PC-9 (cell line): ENCODE data around the gene PIK3R5. TPM values are rescaled to one million over a fixed set of nuclear protein-coding genes. Genes with fewer than 3 reads are reported as not detected.

ENCODE experiments used
- BruUV-seq: library from RNA; stranded (reverse); fragments of 400-500 nt; replicated peaks from 2 replicates; lab custom pipeline; 2021; lab: Mats Ljungman, UMichigan
- CTCF ChIA-PET: fragments of 300-600 bp; sonication (Branson Sonifier 250); formaldehyde crosslinking; loops from one replicate; lab custom pipeline; 2022; ENCODE audit warnings: antibody characterized with exemption; lab: Charles Lee
- POLR2A ChIA-PET: fragments of 300-600 bp; sonication (Branson Sonifier 250); formaldehyde crosslinking; loops from one replicate; lab custom pipeline; 2022; ENCODE audit warnings: antibody characterized with exemption; ENCODE audit not compliant: unreplicated experiment; lab: Charles Lee
- DNase-seq, 2 experiments: peaks; one replicate each; pipeline versions ENCODE4 v3.0.0 to v3.0.0-alpha.2; 2015 to 2022; ENCODE audit warnings: mixed read lengths in 1 of 2
- H2AFZ ChIP-seq: fragments of 200-600 bp; sonication (generic); 2 replicates; pipeline ENCODE4 v1.8.1; 2017; ENCODE audit warnings: antibody characterized with exemption
- H3F3A ChIP-seq: fragments of 200-600 bp; sonication (generic); 2 replicates; pipeline ENCODE4 v1.8.1; 2017; ENCODE audit warnings: antibody characterized with exemption, mild to moderate bottlenecking, low read depth; ENCODE audit not compliant: insufficient read depth
- H3K27ac ChIP-seq: fragments of 200-600 bp; sonication (generic); 2 replicates; pipeline ENCODE4 v1.6.1; 2016; ENCODE audit warnings: mixed run types
- H3K27me3 ChIP-seq: fragments of 200-600 bp; sonication (generic); 2 replicates; pipeline ENCODE4 v1.6.1; 2016; ENCODE audit warnings: low read depth, mixed run types; ENCODE audit not compliant: insufficient read depth
- H3K36me3 ChIP-seq: fragments of 200-600 bp; sonication (generic); 2 replicates; pipeline ENCODE4 v1.6.1; 2016; ENCODE audit warnings: low read depth, mixed run types
- H3K4me1 ChIP-seq: fragments of 200-600 bp; sonication (generic); replicated peaks from 2 replicates; pipeline ENCODE4 v1.6.1; 2016; ENCODE audit warnings: mixed run types; ENCODE audit not compliant: insufficient read depth
- H3K4me2 ChIP-seq: fragments of 200-600 bp; sonication (generic); 2 replicates; pipeline ENCODE4 v1.6.1; 2017; ENCODE audit warnings: mixed run types
- H3K4me3 ChIP-seq: fragments of 200-600 bp; sonication (generic); 2 replicates; pipeline ENCODE4 v1.6.1; 2016; ENCODE audit warnings: mixed run types
- H3K79me2 ChIP-seq: fragments of 200-600 bp; sonication (generic); 2 replicates; pipeline ENCODE4 v1.6.1; 2017; ENCODE audit warnings: low read depth, mixed run types
- H3K9me2 ChIP-seq: fragments of 200-600 bp; sonication (generic); 2 replicates; pipeline ENCODE4 v1.8.1; 2017; ENCODE audit warnings: mild to moderate bottlenecking; ENCODE audit not compliant: insufficient read depth
- H3K9me3 ChIP-seq: fragments of 200-600 bp; sonication (generic); 2 replicates; pipeline ENCODE4 v1.8.1; 2016; ENCODE audit warnings: low read depth; ENCODE audit not compliant: insufficient read depth
- H4K20me1 ChIP-seq: fragments of 200-600 bp; sonication (generic); 2 replicates; pipeline ENCODE4 v1.8.1; 2017; ENCODE audit not compliant: insufficient read depth
- EZH2 ChIP-seq: fragments of 200-600 bp; sonication (generic); IDR thresholded peaks from 2 replicates; pipeline ENCODE4 v1.8.0; 2017; ENCODE audit warnings: antibody characterized with exemption, low read depth
- intact Hi-C: fragments of 100-400 bp; cut with micrococcal nuclease; formaldehyde crosslinking; loops from one replicate; pipeline ENCODE4 v1.10.0; 2022; ENCODE audit not compliant: unreplicated experiment
- total RNA-seq: library from RNA; stranded (reverse); gene quantifications from 2 replicates; pipeline ENCODE4 v1.2.3, GENCODE V29; 2021
- TF ChIP-seq, protein P1 (sequence below): fragments of 200-600 bp; sonication (generic); conservative IDR thresholded peaks from 2 replicates; pipeline ENCODE4 v1.6.1; 2017; ENCODE audit warnings: mixed run types, antibody characterized with exemption, mild to moderate bottlenecking, moderate library complexity

Gene PIK3R5
- total RNA-seq, 1 experiment from 2014 or later = not detected

DNA sequence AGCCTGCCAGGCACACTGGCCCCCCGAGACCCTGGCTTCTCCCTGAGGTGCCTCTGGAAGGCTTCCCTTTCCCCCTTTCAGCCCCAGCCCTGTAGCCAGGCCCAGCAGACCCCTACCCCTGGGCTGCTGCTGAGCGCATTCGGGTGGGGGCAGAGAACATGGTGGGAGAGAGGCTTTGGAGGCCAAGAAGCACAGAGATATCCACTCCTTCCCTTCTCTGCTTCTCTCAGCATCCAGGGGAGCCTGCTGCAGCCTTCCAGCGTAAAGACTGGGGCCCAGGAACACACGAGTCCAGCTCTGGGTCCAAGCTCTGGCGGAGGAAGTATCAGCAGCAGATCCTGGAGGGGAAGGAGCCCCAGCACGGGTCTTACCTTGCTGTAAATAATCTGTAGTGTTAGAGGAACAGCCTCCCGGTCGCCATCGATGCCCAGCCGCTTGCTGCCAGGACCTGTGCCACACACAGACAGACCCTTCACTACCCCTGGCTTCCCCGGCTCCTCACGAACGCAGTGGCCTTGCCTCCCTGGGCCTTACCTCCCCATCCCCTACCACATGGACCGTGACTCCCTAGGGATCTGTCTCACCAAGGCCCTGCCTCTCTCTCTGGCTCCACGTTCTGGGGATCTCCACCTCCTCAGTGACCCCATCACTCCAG is 81.0 kb downstream of the PIK3R5 start:
- H4K20me1 ChIP-seq = no peaks in the 10 kb centered on the region
- no peak overlapping the region for H3K4me2 ChIP-seq
- H3K4me3 ChIP-seq = no peak overlapping the region
- TF ChIP-seq, protein P1, sequence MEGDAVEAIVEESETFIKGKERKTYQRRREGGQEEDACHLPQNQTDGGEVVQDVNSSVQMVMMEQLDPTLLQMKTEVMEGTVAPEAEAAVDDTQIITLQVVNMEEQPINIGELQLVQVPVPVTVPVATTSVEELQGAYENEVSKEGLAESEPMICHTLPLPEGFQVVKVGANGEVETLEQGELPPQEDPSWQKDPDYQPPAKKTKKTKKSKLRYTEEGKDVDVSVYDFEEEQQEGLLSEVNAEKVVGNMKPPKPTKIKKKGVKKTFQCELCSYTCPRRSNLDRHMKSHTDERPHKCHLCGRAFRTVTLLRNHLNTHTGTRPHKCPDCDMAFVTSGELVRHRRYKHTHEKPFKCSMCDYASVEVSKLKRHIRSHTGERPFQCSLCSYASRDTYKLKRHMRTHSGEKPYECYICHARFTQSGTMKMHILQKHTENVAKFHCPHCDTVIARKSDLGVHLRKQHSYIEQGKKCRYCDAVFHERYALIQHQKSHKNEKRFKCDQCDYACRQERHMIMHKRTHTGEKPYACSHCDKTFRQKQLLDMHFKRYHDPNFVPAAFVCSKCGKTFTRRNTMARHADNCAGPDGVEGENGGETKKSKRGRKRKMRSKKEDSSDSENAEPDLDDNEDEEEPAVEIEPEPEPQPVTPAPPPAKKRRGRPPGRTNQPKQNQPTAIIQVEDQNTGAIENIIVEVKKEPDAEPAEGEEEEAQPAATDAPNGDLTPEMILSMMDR = no peak
- ChIA-PET POLR2A (no interaction called here), CTCF (no interaction called here)
- no peaks in the 10 kb centered on the region for H3K79me2 ChIP-seq
- H3K36me3 ChIP-seq = no peaks in the 10 kb centered on the region
- DNase-seq = no peak
- H3K4me1 ChIP-seq = no peaks in the 10 kb centered on the region
- H3K9me3 ChIP-seq = no peaks in the 10 kb centered on the region
- no peak overlapping the region for H2AFZ ChIP-seq
- H3K9me2 ChIP-seq = no peaks in the 10 kb centered on the region
- BruUV-seq = no TSS peak
- H3K27ac ChIP-seq = no peak overlapping the region
- H3F3A ChIP-seq = no peaks in the 10 kb centered on the region
- intact Hi-C loops = no loop called here
- H3K27me3 ChIP-seq = peaks cover 28% of the 10 kb centered on the region; the same call in 1 of the 2 replicates

DNA sequence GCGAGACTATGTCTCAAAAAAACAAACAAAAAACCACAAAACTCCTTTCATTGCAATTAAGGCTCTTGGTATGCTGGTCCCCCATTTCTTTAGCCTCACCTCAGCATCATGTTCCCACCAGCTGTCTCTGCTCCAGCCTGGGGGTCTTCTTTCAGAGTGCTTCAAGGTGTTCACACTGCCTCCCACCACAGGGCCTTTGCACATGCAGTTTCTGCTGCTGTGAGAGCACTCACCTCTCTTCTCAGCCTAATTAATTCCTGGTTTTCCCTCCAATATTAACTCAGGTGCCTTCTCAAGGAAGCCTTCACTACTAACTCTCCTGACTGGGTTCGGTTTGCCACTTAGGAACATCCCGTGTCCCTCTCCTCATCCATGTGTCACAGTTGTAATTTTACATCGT is 82.2 kb downstream of the PIK3R5 start:
- no peak for TF ChIP-seq EZH2
- TF ChIP-seq, protein P1 = no peak

DNA sequence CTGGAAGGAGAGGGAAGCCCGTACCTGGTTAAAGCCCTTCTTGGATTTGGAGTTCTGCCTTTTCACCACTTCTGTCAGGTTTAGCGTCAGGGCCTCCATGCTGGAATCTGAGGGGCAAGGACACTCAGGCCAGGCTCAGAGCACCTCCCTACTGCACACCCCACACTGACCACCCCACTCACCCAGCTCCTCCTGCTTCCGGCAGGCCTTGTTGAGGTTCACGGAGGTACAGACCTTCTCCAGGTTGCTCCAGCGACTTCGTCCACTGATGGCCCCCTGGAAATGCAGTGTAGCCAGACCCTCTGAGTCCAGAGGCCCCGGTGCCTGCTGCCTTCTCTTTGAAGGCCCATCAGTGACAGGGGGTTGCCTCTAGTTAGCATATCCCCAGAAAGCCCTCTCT is 83.9 kb downstream of the PIK3R5 start:
- Histone ChIP-seq H3F3A (no peaks in the 10 kb centered on the region), H3K9me2 (no peaks in the 10 kb centered on the region), H3K4me1 (no peaks in the 10 kb centered on the region), H3K4me2 (no peak overlapping the region), H2AFZ (no peak overlapping the region), H3K27me3 (peaks cover 53% of the 10 kb centered on the region; the same call in 1 of the 2 replicates), H3K36me3 (no peaks in the 10 kb centered on the region), H3K4me3 (no peak overlapping the region), H3K27ac (no peak overlapping the region), H3K79me2 (no peaks in the 10 kb centered on the region), H4K20me1 (no peaks in the 10 kb centered on the region), H3K9me3 (no peaks in the 10 kb centered on the region)
- no peak for DNase-seq
- no peak for TF ChIP-seq EZH2
- TF ChIP-seq, protein P1 = no peak
- BruUV-seq = no TSS peak
- CTCF ChIA-PET = no interaction called here
- POLR2A ChIA-PET = no interaction called here
- intact Hi-C loops = no loop called here

More for the DNA sequence above, 82.2 kb downstream of the PIK3R5 start:
- Histone ChIP-seq H3F3A (no peaks in the 10 kb centered on the region), H3K4me3 (no peak overlapping the region), H3K9me2 (no peaks in the 10 kb centered on the region), H3K4me2 (no peak overlapping the region), H3K27me3 (peaks cover 37% of the 10 kb centered on the region; the same call in 1 of the 2 replicates), H3K9me3 (no peaks in the 10 kb centered on the region), H3K36me3 (no peaks in the 10 kb centered on the region), H3K79me2 (no peaks in the 10 kb centered on the region), H3K4me1 (no peaks in the 10 kb centered on the region), H2AFZ (no peak overlapping the region), H3K27ac (no peak overlapping the region), H4K20me1 (no peaks in the 10 kb centered on the region)
- ChIA-PET POLR2A (no interaction called here), CTCF (no interaction called here)
- DNase-seq = no peak
- intact Hi-C loops = no loop called here
- no TSS peak for BruUV-seq
